ENCODE measurements around the gene HACD2.
"Not testable (repeated sequence)": the region's sequence is repeated elsewhere in the genome, so short reads cannot be mapped to it uniquely, and the experiment has no call there.

The HACD2 gene, protein sequence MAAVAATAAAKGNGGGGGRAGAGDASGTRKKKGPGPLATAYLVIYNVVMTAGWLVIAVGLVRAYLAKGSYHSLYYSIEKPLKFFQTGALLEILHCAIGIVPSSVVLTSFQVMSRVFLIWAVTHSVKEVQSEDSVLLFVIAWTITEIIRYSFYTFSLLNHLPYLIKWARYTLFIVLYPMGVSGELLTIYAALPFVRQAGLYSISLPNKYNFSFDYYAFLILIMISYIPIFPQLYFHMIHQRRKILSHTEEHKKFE

DNA sequence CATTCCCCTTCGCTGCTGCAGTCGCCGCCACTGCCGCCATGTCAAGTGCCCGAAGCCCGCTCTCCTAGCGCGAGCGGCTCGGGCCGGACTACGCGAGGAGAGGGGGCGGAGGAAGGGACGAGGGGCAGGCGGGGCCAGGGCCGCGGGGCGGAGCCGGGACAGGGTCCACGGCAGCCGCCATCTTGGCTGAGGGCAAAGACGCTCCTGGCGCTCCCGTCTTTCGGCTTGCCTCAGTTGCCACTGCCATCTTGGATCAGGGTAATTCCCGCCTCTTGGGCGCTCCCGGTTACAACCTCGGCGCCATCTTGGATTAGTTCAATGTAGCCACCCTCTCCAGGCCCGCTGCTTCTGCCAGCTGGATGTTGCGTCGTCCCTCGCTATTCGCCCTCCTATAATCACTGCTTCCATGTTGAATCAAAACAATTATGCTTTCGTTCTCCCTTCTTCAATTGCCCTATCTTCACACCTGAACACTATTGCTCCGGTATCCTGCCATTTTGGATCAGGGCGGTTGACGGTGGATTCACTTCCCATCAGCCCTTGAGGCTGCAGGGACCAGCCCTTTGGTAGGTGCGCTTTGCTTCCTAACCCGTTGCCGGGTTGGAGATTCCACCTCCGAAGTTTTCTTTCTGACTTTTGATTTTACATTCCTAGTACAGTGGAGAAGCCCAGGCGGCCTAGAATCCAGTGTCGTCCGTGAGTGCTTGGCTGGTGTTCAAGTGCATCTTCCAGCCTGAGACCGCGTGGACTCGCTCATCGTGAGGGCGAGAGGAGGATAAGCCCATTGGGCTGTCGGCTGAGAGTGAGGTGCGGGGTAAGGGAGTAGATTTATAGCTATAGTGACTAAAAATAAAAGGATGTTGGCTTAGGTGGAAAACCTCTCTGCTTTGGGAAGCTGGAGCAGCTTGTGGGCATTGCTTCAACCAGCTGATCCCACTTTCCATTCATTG is at the start of gene HACD2:
HACD2 (minus strand) TSS at position 66 of the 950 bp plus-strand sequence; CDS start at position 40, 26 bp downstream.
- peak; percentile 98 for DNase-seq

DNA sequence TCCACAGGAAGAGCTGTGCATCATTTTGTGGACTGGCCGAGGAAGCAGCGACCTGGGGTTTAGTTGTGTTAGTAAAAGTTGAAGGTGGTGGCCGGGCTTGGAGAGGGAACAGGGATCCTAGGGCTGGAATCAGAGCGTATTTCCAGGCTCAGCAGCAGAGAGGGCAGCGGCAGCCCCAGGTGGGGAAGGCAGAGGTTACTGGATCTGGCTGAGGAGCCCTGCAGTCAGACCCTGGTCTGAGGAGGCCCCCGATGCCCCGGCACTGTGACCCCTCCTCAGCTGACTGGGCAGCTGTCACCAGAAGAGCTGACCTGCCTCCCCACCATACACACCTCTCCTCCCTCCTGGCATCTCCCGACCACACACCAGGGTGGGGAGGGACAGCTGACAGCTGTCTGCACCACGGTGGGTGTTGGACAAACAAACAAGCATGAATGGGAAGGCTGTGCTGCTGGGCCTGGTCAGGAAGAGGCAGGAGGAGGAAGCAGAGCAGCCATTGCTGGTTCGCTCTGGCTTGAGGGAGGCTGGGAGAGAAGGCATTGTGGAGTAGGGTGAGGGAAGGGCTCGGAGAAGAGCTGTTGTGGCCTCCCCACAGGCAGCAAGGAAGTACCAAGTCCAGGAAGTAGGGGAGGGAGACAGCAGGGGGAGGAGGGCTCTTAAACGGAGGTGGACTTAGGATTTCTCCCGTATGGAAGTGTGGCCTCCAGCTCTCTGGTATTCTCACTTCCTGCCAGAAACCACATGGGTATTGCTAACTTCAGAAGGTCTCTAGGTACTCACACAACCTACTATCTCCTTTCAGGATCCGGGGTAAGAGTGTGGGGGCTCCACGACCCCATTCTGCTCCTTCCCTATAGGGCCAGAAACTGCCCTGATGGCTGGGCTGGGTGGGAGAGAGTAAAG is 49.5 kb upstream of the HACD2 start:
- DNase-seq: peak; percentile 31

DNA sequence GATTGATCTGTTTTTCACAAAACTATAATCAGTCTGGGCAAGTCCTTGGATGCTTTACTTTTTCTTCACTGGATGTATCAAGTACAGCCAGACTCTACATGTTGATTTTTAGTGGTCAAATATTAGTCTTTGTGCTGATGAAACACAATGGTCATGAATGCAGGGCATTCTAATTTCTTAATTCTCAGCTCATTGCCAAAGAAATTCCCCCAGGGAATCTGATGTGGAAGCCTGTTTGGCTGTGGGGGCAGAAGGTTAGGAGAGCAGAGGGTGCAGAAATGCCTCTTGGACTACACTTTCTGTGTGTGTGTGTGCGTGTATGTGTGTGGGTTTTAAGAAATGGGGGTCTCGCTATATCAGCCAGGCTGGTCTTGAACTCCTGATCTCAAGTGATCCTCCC is 48.7 kb upstream of the HACD2 start:
- no peak for DNase-seq

DNA sequence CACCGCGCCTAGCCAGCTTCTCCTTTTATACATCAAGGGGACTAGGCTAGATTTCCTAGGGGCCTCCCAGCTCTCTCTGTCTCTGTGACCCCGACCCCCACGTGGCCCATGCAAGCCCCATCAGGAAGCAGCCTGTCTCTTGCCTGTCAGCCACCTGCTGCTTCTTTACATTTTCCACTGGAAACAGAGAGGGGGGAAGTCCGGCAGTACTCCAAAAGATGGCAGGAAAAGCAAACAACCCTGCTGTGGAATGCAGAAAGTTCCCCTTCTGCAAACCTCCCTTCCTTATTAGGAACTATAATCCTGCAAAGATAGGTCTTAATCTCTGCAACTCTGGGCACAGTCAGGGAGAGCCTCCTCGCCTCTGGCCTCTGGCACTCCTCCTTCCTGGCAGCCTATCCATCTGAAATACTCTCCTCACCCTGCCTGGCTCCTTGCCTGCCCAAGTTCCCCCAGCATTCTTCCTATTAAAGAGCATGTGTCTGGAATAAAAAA is 47.4 kb upstream of the HACD2 start:
- peak; percentile 55 for DNase-seq

DNA sequence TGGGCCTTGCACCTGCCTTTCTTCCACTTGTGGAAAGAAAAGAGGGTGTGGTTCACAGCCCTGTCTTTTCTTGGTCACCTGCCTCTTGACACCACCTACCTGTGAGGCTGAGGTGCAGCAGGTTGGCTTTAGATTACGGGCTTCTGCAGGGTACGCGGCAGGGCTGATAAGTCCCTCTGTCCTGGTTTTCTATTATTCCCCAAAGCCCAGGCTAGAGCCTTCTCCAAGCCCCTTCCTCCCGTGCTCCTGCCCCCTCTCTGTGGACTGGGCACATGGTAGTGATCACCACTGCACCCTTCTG is 44.8 kb upstream of the HACD2 start:
- DNase-seq: no peak

DNA sequence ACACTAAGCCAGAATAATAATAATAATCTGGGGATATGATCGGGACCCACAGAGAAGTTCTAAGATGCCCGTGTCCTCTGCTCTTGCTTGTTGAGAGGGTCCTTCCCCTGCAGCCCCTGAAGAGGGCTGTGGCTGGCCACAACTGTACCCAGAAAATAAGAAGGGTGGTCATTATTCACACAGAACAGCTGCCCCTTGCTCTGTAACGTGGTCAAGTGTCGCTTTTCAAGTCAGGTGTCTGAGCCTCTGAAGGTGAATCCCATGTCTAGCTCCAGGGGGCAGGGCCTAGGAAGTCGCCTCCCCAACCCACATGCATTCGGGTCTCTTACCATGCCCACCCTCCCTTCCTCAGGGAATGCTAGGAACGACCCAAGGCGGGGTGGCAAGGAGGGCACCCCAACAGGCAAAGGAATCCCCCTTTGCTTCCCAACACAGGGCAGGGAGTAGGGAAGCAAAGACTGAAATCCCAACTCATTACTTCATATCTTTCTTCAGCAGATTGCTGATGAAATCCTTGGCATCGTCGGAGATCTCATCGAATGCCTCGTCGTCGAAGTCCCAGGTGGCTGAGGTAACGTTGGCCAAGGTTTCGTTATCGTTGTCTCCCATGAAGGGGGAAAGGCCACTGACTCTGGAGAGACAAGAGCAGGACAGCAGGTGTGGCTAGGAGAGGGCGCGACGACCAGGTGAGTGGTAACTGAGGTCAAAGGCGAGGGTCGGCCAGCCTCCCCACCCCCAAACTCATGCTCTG is 44.3 kb upstream of the HACD2 start:
- DNase-seq: no peak

DNA sequence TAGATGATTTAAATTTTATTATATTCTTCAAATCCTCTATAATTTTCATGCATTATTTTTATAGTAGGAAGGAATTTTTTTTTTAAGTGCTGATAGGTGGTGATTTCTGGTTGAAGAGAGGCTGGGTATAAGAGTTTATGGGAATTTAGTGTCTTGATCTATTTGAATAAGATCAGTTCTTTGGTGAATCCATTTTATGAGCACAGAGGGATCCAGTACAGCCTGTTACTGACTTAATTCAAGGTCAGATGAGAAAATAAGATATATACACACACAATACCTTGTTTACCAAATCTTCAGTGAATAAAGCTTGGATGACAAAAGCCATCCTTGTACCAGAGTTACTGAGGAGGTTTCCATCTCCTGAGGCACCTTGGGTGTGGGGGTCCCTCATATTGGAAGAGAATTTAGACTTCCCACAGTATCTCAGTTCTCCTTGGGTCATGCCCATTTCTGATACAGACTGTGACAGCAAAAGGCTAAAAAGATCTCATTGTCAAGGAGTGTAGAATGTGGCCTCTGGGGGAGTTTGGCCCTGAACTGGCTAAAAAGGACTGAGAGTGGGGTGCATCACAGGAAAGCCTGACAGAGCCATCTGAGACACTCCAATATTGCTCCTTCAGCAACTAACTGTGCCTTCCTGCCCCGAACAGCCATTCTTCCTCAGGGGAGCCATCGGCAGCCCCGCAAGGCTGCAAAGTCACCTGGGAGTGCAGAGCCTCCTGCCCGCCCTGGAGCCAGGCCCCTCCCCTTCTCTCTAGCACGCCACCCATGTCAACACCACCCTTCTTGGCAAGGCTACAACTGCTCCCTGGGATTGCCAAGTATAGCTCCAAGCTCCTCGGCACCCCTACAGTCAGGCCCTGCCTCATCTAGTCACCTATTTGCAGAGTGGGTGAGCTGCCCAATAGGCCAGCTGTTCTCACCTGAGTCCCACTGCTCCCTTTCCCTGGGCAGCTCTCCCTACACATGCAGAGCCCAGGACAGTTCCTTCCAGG is 43.1 kb upstream of the HACD2 start:
- DNase-seq: no peak

DNA sequence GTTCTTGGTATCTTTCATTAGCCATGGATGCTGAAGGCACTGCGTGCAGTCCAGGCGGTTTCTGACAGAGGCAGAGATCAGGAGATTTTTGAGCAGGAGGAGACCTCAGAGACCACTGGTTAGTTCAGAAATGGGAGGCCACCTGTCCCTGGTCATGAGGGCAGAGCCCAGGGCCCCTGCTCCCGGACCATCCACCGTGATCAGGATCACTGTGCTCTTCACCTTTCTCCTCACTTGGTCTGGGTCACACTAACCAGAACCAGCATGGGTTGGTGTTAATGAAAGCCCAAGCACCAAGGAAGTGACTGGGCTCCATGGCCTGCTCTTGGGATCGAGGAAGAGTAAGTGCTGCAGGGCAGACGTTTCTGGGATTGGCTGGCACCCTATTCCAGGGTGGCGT is 42.0 kb upstream of the HACD2 start:
- no peak for DNase-seq

DNA sequence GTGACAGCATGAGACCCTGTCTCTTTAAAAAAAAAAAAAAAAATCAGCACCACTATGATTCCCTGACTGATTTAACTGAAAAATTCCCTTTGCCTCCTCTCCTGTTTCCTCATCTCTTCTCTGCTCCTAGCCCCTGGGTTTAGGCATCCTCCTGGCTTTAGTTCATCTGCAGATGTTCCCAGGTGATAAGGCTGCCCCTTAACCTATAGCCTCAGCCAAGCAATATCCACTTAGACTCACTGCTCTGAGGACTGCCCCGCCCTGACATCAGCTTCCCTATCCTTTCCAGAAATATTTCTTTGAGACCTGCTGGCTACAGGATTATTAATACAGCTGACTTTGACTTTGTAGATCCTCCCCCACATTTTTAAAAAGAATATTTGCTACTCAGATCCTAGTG is 39.4 kb upstream of the HACD2 start:
- no peak for DNase-seq

DNA sequence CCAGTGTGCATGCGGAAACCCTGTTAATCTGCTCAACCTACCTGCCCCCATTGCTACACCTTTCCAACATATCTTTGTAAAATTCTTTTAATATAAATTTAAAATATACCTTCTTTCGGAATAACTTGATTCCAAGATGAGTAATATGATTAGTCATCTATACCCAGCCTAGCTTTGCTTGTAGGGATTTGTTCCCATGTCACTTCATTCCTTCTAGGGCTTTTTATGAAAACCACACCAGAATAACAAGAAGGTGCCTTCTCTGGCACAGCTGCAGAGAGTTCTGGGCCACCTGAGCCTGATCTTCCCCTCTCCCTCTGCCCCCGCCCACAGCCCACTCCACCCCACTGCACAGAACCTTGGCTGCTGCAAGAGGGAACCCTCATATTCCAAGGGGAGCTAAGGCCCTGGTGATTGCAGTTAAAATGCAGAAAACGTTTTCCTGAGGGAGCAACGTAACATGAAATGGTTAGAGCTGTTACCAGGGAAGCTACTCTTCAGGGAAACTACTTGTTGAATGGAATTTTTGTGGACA is 38.6 kb upstream of the HACD2 start:
- DNase-seq: no peak

DNA sequence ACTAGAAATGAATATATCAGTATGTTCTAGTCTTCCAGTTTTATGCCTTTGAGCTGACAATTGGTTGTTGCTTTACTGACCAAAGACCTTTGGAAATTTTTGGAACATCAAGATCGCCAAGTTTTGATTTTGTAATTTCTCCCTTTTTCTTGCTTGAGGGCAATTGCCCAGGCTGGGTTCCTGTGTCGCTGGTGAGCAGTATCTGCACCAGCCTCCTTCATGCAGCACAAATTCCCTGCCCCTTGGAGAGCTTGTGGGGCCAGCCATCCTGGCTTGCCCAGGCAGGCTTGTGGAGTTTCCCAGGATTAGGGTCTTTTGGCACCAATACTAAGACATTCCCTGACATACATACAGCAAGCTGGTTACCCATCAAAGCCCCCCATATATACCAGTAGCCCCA is 37.9 kb upstream of the HACD2 start:
- no peak for DNase-seq

DNA sequence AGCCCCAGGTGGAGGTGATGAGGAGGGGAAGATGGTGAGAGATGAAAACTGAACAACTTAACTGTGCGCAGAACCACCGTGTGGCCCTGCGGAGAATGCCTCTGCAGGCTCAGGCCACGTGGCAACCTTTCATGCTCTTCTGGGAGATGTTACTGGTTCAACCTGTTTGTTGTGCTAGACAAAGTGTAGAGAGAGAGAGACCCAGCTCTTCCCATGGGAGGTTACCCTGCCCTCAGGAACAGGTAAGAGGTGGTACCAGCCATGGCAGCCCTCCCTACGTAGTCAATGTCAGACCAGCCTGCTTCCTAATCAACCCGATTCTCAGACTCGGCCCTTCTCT is 37.0 kb upstream of the HACD2 start:
- no peak for DNase-seq

DNA sequence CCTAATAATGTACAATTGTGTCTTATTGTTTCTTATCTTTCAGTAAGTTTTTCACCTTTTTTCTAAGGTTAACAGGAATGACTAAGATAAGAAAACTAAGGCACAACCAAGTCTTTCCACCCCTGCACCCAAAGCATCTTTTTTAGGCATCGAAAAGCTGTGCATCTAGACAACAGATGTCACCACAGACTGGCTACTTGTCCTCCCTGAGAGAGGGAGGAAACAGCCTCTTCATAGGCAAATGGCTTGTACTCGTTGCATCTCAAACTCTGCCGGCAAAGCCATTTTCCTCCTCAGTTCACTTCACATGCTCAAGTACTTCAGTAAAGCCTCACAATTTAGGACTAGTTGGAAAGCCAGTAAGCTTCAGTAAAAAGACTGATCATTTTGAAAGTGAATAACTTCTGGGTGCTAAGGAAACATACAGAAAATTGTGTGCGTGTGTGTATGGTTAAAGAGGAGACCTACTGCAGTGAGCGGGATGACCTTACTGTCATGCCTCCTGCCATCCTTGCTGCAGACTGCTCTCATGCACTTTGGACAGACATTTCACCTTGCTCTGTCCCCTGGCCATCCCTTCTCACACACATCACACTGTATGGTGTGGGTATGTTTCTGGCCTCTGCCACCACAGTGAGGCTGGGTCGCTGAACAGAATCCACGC is 36.5 kb upstream of the HACD2 start:
- no peak for DNase-seq

DNA sequence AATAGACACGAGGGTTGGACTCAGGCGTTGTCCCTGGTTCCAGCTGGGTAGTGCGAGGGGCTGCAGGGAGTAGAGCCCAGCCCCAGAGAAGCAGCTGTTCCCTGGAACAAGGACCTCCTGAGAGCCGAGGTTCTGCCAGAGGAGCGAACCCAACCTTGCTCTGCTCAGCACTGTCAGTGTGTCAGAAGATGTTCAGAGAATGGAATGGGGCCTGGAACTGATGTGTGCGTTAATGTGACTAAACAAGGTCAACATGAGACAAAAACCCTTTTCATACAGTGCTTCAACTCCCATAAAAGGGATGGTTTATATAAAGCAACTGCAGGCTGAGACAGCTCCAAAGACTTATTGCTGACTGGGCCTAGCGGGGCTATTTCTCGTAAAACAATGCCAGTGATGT is 35.5 kb upstream of the HACD2 start:
- DNase-seq: no peak

DNA sequence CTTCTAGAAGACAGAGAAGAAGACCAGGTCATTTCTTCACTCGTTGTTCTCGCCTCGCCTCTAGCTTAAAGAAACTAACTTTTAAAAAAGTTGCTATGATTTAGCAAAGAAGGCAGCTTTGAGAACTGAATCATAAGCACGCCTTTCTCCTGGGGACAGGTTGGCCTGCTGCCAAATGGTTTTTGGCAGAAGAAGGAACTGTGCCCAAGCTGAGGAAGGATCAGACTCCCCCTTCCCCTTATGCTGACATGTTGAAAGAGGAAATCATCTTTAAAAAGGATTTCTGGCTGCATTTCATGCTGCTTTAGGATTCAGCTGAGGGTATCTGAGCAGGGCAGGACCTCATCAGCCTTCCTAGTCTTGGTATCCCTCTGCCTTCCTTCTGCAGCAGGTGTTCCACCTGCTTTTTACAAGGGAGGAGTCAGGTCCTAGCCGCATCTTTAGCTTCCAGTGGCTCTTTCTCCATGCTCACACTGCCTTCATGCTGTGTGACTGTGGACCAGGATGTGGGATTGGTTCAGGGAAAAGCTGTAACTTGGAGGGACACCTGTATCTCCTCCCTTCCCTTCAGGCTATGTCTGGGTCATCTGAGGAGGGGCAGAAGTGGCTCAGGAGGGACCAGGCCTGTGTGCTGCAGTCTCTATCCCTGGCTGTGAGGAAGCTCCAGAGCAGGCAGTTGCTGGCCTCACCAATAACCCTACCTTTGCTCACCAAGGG is 34.1 kb upstream of the HACD2 start:
- DNase-seq: peak; percentile 73

DNA sequence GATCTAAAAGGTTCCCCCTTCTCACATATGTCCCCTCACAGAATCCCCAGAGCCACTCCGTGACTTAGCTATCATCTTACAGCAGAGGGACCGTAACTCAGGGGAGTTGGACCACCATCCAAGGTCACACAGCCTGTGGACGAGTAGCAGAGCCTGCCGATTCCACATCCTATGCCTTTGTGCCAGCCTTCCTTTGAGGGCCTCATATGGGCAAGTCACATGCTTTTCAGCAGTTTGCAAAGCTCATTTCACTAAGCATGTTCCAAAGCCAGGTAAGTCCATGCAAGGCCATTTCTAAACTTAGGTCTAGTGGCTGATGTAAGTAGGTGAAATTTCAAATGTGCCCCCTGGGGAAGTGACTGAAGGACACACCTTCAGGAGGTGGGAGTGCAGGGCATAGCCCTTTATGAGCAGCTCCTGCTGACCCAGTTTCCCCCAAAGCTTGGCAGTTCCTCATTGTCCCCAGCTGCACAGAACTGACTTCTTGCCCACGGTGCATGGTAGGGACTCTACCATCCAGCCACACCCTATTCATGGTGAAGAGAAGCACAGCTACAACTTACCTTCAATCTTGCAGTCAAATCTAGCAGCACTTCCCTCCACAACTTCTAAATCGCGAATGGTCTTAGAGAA is 33.3 kb upstream of the HACD2 start:
- no peak for DNase-seq

DNA sequence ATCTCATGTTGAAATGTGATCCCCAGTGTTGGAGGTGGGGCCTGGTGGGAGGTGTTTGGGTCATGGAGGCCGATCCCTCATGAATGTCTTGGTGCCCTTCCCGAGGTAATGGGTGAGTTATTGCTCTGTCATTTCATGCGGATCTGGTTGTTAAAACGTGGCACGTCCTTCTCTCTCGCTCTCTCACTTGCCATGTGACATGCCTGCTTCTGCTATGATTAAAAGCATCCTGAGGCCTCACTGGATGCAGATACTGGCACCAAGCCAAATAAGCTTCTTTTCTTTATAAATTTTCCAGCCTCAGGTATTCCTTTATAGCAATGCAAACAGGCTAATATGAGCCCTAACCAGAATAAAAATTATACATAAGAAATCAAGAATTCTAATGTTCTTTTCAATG is 31.7 kb upstream of the HACD2 start:
- no peak for DNase-seq

DNA sequence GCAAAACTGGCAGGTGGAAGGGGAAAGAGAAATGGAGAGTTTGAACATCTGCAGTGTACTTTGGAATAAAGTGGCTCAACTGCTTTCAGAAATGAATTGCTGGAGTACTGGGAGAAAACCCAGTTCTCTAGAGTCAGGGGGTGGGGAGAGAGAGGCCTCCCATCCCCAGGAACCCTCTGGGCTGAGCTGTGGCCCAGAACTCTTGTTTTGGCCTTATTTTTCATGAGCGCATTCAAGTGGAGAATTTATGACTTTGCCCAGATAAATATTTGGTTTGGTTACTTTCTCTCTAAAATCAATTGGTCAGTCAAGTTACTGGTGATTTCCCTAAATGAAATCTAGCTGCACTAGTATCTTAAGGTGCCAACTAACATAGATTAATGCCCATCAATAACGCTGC is 28.7 kb upstream of the HACD2 start:
- DNase-seq: no peak

DNA sequence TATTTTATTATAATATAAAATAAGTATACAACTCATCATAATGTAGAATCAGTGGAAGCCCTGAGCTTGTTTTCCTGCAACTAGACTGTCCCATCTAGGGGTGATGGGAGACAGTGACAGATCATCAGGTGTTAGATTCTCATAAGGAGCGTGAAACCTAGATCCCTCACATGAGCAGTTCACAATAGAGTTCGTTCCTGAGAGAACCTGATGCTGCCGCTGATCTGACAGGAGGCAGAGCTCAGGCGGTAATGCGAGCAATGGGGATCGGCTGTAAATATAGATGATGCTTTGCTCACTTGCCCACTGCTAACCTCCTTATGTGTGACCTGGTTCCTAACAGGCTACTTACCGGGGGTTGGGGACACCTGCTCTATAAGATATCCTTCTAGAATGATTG is 26.8 kb upstream of the HACD2 start:
- DNase-seq: not testable (repeated sequence)

Measured in EL (cell line).